H1 (cell line): ENCODE data around the gene L3MBTL2. TPM values are rescaled to one million over a fixed set of nuclear protein-coding genes. Genes with fewer than 3 reads are reported as not detected.

ENCODE experiments used
- CTCF ChIA-PET: fragments of 300-600 bp; sonication (Branson Sonifier 250); formaldehyde crosslinking; loops from one replicate; lab custom pipeline; 2021; ENCODE audit not compliant: partially characterized antibody; lab: Charles Lee
- POLR2A ChIA-PET: fragments of 300-600 bp; sonication (Branson Sonifier 250); formaldehyde crosslinking; loops from one replicate; lab custom pipeline; 2021; ENCODE audit warnings: inconsistent platforms; ENCODE audit not compliant: partially characterized antibody; lab: Charles Lee
- DNase-seq, 2 experiments: peaks; one replicate each; pipeline versions ENCODE4 v3.0.0 to v3.0.0-alpha.2; 2010 to 2022; ENCODE audit warnings: low spot score in 2 of 2, low read depth in 1 of 2, mixed read lengths in 1 of 2
- FAIRE-seq: peaks from 2 replicates; lab custom pipeline; 2011; peaks lifted over from hg19 to GRCh38; lab: Jason Lieb, UNC
- H2AFZ ChIP-seq: 2 replicates; pipeline ENCODE4 v1.8.1; 2012; ENCODE audit warnings: low read length, inconsistent platforms
- H2AK5ac ChIP-seq: 2 replicates; pipeline ENCODE4 v1.6.1; 2013; ENCODE audit warnings: low read depth, low read length
- H2BK120ac ChIP-seq: replicated peaks from 2 replicates; pipeline ENCODE3; 2013; ENCODE audit warnings: low read depth, low read length, inconsistent platforms
- H2BK12ac ChIP-seq: 2 replicates; pipeline ENCODE4 v1.6.1; 2013; ENCODE audit warnings: low read depth, low read length
- H2BK15ac ChIP-seq: 2 replicates; pipeline ENCODE4 v1.6.1; 2013; ENCODE audit warnings: low read length
- H2BK20ac ChIP-seq: 2 replicates; pipeline ENCODE4 v1.6.1; 2013; ENCODE audit warnings: low read length
- H2BK5ac ChIP-seq: 2 replicates; pipeline ENCODE4 v1.6.1; 2013; ENCODE audit warnings: low read depth, low read length
- H3K14ac ChIP-seq: 2 replicates; pipeline ENCODE4 v1.6.1; 2013; ENCODE audit warnings: inconsistent platforms; ENCODE audit not compliant: insufficient read length
- H3K18ac ChIP-seq: 2 replicates; pipeline ENCODE4 v1.6.1; 2013; ENCODE audit warnings: low read length; ENCODE audit errors: extremely low read depth
- H3K23ac ChIP-seq: 2 replicates; pipeline ENCODE4 v1.6.1; 2013; ENCODE audit warnings: inconsistent platforms; ENCODE audit not compliant: insufficient read length
- H3K23me2 ChIP-seq: 2 replicates; pipeline ENCODE4 v1.6.1; 2013; ENCODE audit warnings: low read depth, low read length
- H3K27ac ChIP-seq: 2 replicates; pipeline ENCODE4 v1.6.1; 2011; ENCODE audit warnings: low read depth, low read length, inconsistent platforms
- H3K27me3 ChIP-seq, 4 experiments: replicated peaks in 1 of 4; 1 replicate in 1 of 4; 2 replicates in 3 of 4; pipeline versions ENCODE4 v1.6.1 to v1.8.1; 2011 to 2013; ENCODE audit warnings: low read length in 3 of 4, mild to moderate bottlenecking in 3 of 4, inconsistent platforms in 2 of 4, mixed read lengths in 2 of 4, moderate library complexity in 1 of 4; ENCODE audit not compliant: control insufficient read depth in 3 of 4, insufficient read depth in 3 of 4; ENCODE audit errors: extremely low read depth in 1 of 4
- H3K36me3 ChIP-seq, 4 experiments: 2 replicates each; pipeline versions ENCODE4 v1.6.1 to v1.8.1; 2011 to 2013; ENCODE audit warnings: mild to moderate bottlenecking in 4 of 4, low read length in 3 of 4, moderate library complexity in 2 of 4, control low read depth in 1 of 4, inconsistent platforms in 1 of 4; ENCODE audit not compliant: insufficient read depth in 4 of 4, control insufficient read depth in 2 of 4
- H3K4ac ChIP-seq: replicated peaks from 2 replicates; pipeline ENCODE3; 2013; ENCODE audit warnings: low read length, low read depth, mixed read lengths, inconsistent platforms; ENCODE audit not compliant: insufficient read length
- H3K4me1 ChIP-seq, 4 experiments: replicated peaks in 1 of 4; 1 replicate in 1 of 4; 2 replicates in 3 of 4; pipeline versions ENCODE4 v1.6.1 to v1.8.1; 2011 to 2013; ENCODE audit warnings: low read length in 3 of 4, inconsistent platforms in 2 of 4, mixed read lengths in 1 of 4; ENCODE audit not compliant: insufficient read depth in 4 of 4, control insufficient read depth in 3 of 4
- H3K4me2 ChIP-seq, 2 experiments: 2 replicates each; pipeline versions ENCODE4 v1.6.1 to v1.8.1; 2011 to 2013; ENCODE audit warnings: low read depth in 2 of 2, low read length in 2 of 2, control low read depth in 1 of 2, inconsistent platforms in 1 of 2, mild to moderate bottlenecking in 1 of 2; ENCODE audit not compliant: insufficient read depth in 1 of 2
- H3K4me3 ChIP-seq, 4 experiments: fragments of 200-600, 300-600 bp in 1 of 4; sonication (generic), shearing (Covaris generic), sonication (Bioruptor Twin) in 1 of 4; 2 replicates each; pipeline versions ENCODE4 v1.5.1 to v1.8.1; 2011 to 2016; ENCODE audit warnings: low read length in 4 of 4, low read depth in 3 of 4, control low read depth in 2 of 4, inconsistent platforms in 2 of 4, mild to moderate bottlenecking in 2 of 4, mixed read lengths in 1 of 4, moderate library complexity in 1 of 4; ENCODE audit not compliant: insufficient read depth in 2 of 4; ENCODE audit errors: extremely low read depth in 1 of 4
- H3K56ac ChIP-seq: replicated peaks from 2 replicates; pipeline ENCODE3; 2013; ENCODE audit warnings: low read depth, mild to moderate bottlenecking, mixed read lengths, low read length, inconsistent platforms; ENCODE audit not compliant: insufficient read length
- H3K79me1 ChIP-seq: 2 replicates; pipeline ENCODE4 v1.6.1; 2013; ENCODE audit warnings: low read depth, low read length, control low read depth
- H3K79me2 ChIP-seq, 2 experiments: 2 replicates each; pipeline versions ENCODE4 v1.6.1 to v1.8.1; 2012 to 2013; ENCODE audit warnings: low read length in 2 of 2, mild to moderate bottlenecking in 2 of 2, inconsistent platforms in 1 of 2; ENCODE audit not compliant: insufficient read depth in 2 of 2, control insufficient read depth in 1 of 2
- H3K9ac ChIP-seq, 4 experiments: replicated peaks in 1 of 4; 1 replicate in 1 of 4; 2 replicates in 3 of 4; pipeline versions ENCODE4 v1.6.1 to v1.8.1; 2011 to 2013; ENCODE audit warnings: low read depth in 3 of 4, low read length in 3 of 4, control low read depth in 2 of 4, mild to moderate bottlenecking in 2 of 4, moderate library complexity in 2 of 4, inconsistent platforms in 1 of 4; ENCODE audit errors: extremely low read depth in 1 of 4
- H3K9me3 ChIP-seq, 2 experiments: 2 replicates each; pipeline versions ENCODE4 v1.6.1 to v1.8.1; 2012 to 2013; ENCODE audit warnings: mild to moderate bottlenecking in 2 of 2, moderate library complexity in 2 of 2, control low read depth in 1 of 2, inconsistent platforms in 1 of 2, low read depth in 1 of 2, low read length in 1 of 2, mixed read lengths in 1 of 2; ENCODE audit not compliant: insufficient read depth in 2 of 2
- H4K20me1 ChIP-seq, 2 experiments: replicated peaks in 1 of 2; 2 replicates each; pipeline versions ENCODE3 to v1.8.1; 2011 to 2013; ENCODE audit warnings: inconsistent platforms in 2 of 2, low read length in 2 of 2, mild to moderate bottlenecking in 1 of 2; ENCODE audit not compliant: insufficient read depth in 2 of 2, control insufficient read depth in 1 of 2
- H4K5ac ChIP-seq: 2 replicates; pipeline ENCODE4 v1.6.1; 2013; ENCODE audit warnings: low read length, low read depth, mixed read lengths, inconsistent platforms; ENCODE audit not compliant: insufficient read length
- H4K8ac ChIP-seq: 2 replicates; pipeline ENCODE4 v1.8.0; 2013; ENCODE audit warnings: mild to moderate bottlenecking, moderate library complexity, low read length, inconsistent platforms; ENCODE audit not compliant: insufficient read depth; ENCODE audit errors: extremely low read depth
- H4K91ac ChIP-seq: replicated peaks from 2 replicates; pipeline ENCODE3; 2013; ENCODE audit warnings: low read length, mixed read lengths, inconsistent platforms; ENCODE audit not compliant: insufficient read length
- SIX5 ChIP-seq: IDR thresholded peaks from 2 replicates; pipeline ENCODE4 v1.6.1; 2011; ENCODE audit warnings: mild to moderate bottlenecking, low read depth, low read length
- WGBS, 2 experiments: shearing (Covaris generic) in 1 of 2; methylation state at CpG; one replicate each; pipeline versions ENCODE4 v1.1.6 to v1.1.7; 2013 to 2015; ENCODE audit warnings: low lambda C conversion rate in 2 of 2, mixed read lengths in 2 of 2, inconsistent platforms in 1 of 2, low coverage in 1 of 2, missing lambda C conversion rate in 1 of 2; ENCODE audit not compliant: insufficient replicate concordance in 2 of 2, insufficient coverage in 1 of 2, insufficient read length in 1 of 2; ENCODE audit errors: extremely low coverage in 1 of 2, missing lambda C conversion rate in 1 of 2; 5-methylcytosine and 5-hydroxymethylcytosine counted together
- polyA plus RNA-seq, 7 experiments: library from polyadenylated mRNA; depleted of rRNA in 3 of 7; stranded (reverse) in 5 of 7; unstranded in 2 of 7; fragments of >200 nt in 5 of 7; fragments of 200-250 nt in 2 of 7; gene quantifications; 1 replicate in 5 of 7; 2 replicates in 1 of 7; 4 replicates in 1 of 7; pipeline versions ENCODE4 v1.2.1 to v1.2.3, GENCODE V29; 2011 to 2013; ENCODE audit warnings: missing spikeins in 2 of 7, mixed read lengths in 2 of 7
- total RNA-seq: library from RNA; stranded (reverse); fragmentation: NEBNext Ultra II Directional; extraction: Animal tissue kit (Norgen Biotek cat#: 25700); gene quantifications from 2 replicates; pipeline ENCODE4 v1.2.1, GENCODE V29; 2021

Gene L3MBTL2
- total and polyA plus RNA-seq, 2 of the 8 experiments (the other 6 are each of a cell fraction or from before 2014, with no cell fraction given): 23.9 to 24.9 TPM

GRCh38 chr22:41223535-41223934, 18.4 kb downstream of the L3MBTL2 start:
- POLR2A ChIA-PET: interaction anchor here (0.5 to 3.0 kb wide), 5 partner anchors 10 to 127 kb away, joined by 3 to 11 read pairs (median 6); no protein-coding TSS in a partner anchor
- Histone ChIP-seq H3K79me2 (no peaks in the 10 kb centered on the region), H3K4me3 (no peak overlapping the region)
- no peak for TF ChIP-seq SIX5
- TF ChIP-seq, all 59 proteins: peak for 0
- Histone ChIP-seq H3K4me1 (no peaks in the 10 kb centered on the region), H4K8ac (peak overlapping the region; percentile 18; the same call in 1 of the 2 replicates), H3K27ac (0 out of 2 replicates have a peak overlapping the region, but pooled peaks have one; percentile 15), H2BK120ac (no peak overlapping the region), H4K20me1 (peaks cover 0 to 9% of the 10 kb centered on the region in 2 experiments), H3K23ac (no peak overlapping the region), H3K4ac (no peak overlapping the region), H3K23me2 (no peaks in the 10 kb centered on the region), H3K27me3 (no peaks in the 10 kb centered on the region), H2BK15ac (no peak overlapping the region), H3K36me3 (peaks cover 13 to 36% (median 31%) of the 10 kb centered on the region in 4 experiments; a peak in 7 of 8 replicates), H3K56ac (no peak overlapping the region), H2BK5ac (peak overlapping the region; percentile 24; the same call in 1 of the 2 replicates), H3K18ac (no peak overlapping the region), H4K5ac (no peak overlapping the region), H3K14ac (no peak overlapping the region), H2BK12ac (no peak overlapping the region), H2AK5ac (no peak overlapping the region), H3K79me1 (no peaks in the 10 kb centered on the region), H3K9me3 (no peaks in the 10 kb centered on the region), H2BK20ac (no peak overlapping the region), H3K9ac (no peak overlapping the region), H2AFZ (no peak overlapping the region), H3K4me2 (no peak overlapping the region), H4K91ac (no peak overlapping the region)
- no peak for DNase-seq
- no peak for FAIRE-seq
- 92% methylated on average over 7 of the region's 7 CpGs; no CpG with 5 or more reads in 1 of the 2 experiments for WGBS, 2 experiments
- CTCF ChIA-PET: interaction anchor here (0.6 to 1.8 kb wide), 3 partner anchors 14 to 37 kb away, joined by 3 to 5 read pairs (median 4); no protein-coding TSS in a partner anchor
